ENCODE results near the gene TSC2. TPM values are rescaled to one million over a fixed set of nuclear protein-coding genes. Genes with fewer than 3 reads are reported as not detected.

Gene TSC2
- total RNA-seq, 1 experiment from 2014 or later, result 134 TPM

GRCh38 chr16:2040041-2040786 is 7.6 kb upstream of the TSC2 start (continued):
- TF ChIP-seq ERG (CRISPR knock-in tag; IDR thresholded peaks at IDR 0.05) (no peak), GRHL2 (CRISPR knock-in tag; IDR thresholded peaks at IDR 0.05; ENCODE audit: insufficient replicate concordance, severe bottlenecking) (no peak), TEAD1 (CRISPR knock-in tag; IDR thresholded peaks at IDR 0.05) (no peak), E2F4 (CRISPR knock-in tag; IDR thresholded peaks at IDR 0.05; ENCODE audit: borderline replicate concordance, low read depth) (no peak), NFYB (CRISPR knock-in tag; conservative IDR thresholded peaks at IDR 0.05; ENCODE audit: low read depth) (no peak), RORB (CRISPR knock-in tag; IDR thresholded peaks at IDR 0.05) (no peak), TEAD4 (CRISPR knock-in tag; IDR thresholded peaks at IDR 0.05) (no peak), ZNF512 (CRISPR knock-in tag; IDR thresholded peaks at IDR 0.05; ENCODE audit: borderline replicate concordance) (no peak), ZNF423 (CRISPR knock-in tag; IDR thresholded peaks at IDR 0.05) (no peak), ZMAT4 (CRISPR knock-in tag; IDR thresholded peaks at IDR 0.05) (no peak), NR2C2 (CRISPR knock-in tag; IDR thresholded peaks at IDR 0.05) (no peak), ZNF263 (CRISPR knock-in tag; IDR thresholded peaks at IDR 0.05; ENCODE audit: low read depth) (no peak)
- TF ChIP-seq, protein P1, sequence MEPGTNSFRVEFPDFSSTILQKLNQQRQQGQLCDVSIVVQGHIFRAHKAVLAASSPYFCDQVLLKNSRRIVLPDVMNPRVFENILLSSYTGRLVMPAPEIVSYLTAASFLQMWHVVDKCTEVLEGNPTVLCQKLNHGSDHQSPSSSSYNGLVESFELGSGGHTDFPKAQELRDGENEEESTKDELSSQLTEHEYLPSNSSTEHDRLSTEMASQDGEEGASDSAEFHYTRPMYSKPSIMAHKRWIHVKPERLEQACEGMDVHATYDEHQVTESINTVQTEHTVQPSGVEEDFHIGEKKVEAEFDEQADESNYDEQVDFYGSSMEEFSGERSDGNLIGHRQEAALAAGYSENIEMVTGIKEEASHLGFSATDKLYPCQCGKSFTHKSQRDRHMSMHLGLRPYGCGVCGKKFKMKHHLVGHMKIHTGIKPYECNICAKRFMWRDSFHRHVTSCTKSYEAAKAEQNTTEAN (CRISPR knock-in tag; IDR thresholded peaks at IDR 0.05), result no peak
- TF ChIP-seq, protein P2, sequence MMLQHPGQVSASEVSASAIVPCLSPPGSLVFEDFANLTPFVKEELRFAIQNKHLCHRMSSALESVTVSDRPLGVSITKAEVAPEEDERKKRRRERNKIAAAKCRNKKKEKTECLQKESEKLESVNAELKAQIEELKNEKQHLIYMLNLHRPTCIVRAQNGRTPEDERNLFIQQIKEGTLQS (CRISPR knock-in tag; conservative IDR thresholded peaks at IDR 0.05), result no peak
- TF ChIP-seq, protein P3, sequence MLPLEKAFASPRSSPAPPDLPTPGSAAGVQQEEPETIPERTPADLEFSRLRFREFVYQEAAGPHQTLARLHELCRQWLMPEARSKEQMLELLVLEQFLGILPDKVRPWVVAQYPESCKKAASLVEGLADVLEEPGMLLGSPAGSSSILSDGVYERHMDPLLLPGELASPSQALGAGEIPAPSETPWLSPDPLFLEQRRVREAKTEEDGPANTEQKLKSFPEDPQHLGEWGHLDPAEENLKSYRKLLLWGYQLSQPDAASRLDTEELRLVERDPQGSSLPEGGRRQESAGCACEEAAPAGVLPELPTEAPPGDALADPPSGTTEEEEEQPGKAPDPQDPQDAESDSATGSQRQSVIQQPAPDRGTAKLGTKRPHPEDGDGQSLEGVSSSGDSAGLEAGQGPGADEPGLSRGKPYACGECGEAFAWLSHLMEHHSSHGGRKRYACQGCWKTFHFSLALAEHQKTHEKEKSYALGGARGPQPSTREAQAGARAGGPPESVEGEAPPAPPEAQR (CRISPR knock-in tag; IDR thresholded peaks at IDR 0.05), result no peak

- H3K4me1 Mint-ChIP-seq, result no peaks in the 10 kb centered on the region
- POLR2A ChIA-PET, result no interaction called here
- H3K4me3 Mint-ChIP-seq, result no peak overlapping the region
- DNase-seq (ENCODE audit: low spot score), result no peak
- no peaks in the 10 kb centered on the region for H3K27me3 Mint-ChIP-seq (ENCODE audit: low read depth)
- ATAC-seq, result no peak
- no peak overlapping the region for H3K27ac Mint-ChIP-seq
- H3K9me3 Mint-ChIP-seq, result no peaks in the 10 kb centered on the region
- CTCF ChIA-PET, result interaction anchor here (0.6 to 3.0 kb wide), 7 partner anchors 11 to 114 kb away, joined by 3 to 11 read pairs (median 3); no protein-coding TSS in a partner anchor
- no peaks in the 10 kb centered on the region; the same call in 1 of the 2 replicates for H3K36me3 Mint-ChIP-seq
- TF ChIP-seq USF2 (CRISPR knock-in tag; IDR thresholded peaks at IDR 0.05), result no peak
- TF ChIP-seq CREB1 (CRISPR knock-in tag; IDR thresholded peaks at IDR 0.05), result no peak
- TF ChIP-seq ZNF416 (CRISPR knock-in tag; IDR thresholded peaks at IDR 0.05), result no peak
- TF ChIP-seq, protein P4, sequence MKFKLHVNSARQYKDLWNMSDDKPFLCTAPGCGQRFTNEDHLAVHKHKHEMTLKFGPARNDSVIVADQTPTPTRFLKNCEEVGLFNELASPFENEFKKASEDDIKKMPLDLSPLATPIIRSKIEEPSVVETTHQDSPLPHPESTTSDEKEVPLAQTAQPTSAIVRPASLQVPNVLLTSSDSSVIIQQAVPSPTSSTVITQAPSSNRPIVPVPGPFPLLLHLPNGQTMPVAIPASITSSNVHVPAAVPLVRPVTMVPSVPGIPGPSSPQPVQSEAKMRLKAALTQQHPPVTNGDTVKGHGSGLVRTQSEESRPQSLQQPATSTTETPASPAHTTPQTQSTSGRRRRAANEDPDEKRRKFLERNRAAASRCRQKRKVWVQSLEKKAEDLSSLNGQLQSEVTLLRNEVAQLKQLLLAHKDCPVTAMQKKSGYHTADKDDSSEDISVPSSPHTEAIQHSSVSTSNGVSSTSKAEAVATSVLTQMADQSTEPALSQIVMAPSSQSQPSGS (CRISPR knock-in tag; IDR thresholded peaks at IDR 0.05; ENCODE audit: borderline replicate concordance, low read depth), result no peak
These were observed 6.8 kb upstream of the TSC2 start for GRCh38 chr16:2040787-2041522.
